ENCODE data around the gene UBE2Q1. TPM values are rescaled to one million over a fixed set of nuclear protein-coding genes. Genes with fewer than 3 reads are reported as not detected.
"Not testable (repeated sequence)": the region's sequence is repeated elsewhere in the genome, so short reads cannot be mapped to it uniquely, and the experiment has no call there.

UBE2Q1 gene
- total and polyA plus RNA-seq, 2 of the 4 experiments (the other 2 are of a cell fraction) = 20.6 to 24.7 TPM

DNA sequence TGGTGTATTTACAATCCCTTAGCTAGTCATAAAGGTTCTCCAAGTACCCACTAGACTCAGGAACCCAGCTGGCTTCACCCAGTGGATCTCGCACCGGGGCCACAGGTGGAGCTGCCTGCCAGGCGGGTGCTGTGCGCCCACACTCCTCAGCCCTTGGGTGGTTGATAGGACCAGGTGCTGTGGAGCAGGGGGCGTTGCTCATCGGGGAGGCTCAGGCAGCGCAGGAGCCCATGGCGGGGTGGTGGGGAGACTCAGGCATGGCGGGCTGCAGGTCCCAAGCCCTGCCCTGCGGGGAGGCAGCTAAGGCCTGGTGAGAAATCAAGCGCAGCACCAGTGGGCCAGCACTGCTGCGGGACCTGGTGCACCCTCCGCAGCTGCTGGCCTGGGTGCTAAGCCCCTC is 26.5 kb downstream of the UBE2Q1 start:
- H4K8ac ChIP-seq (ENCODE audit: low read depth in 2 of 2, low read length in 2 of 2); H3K14ac ChIP-seq (replicated peaks; ENCODE audit: low read depth, low read length); H3K27ac ChIP-seq (ENCODE audit: insufficient read depth, low read length); H3K23ac ChIP-seq (ENCODE audit: low read depth, low read length); H2AK5ac ChIP-seq (ENCODE audit: low read depth, low read length); H4K91ac ChIP-seq (ENCODE audit: insufficient read depth, low read depth, low read length); CTCF ChIA-PET; H3K9me1 ChIP-seq (ENCODE audit: insufficient read depth, low read length); H2AFZ ChIP-seq (replicated peaks; ENCODE audit: low read length, poor library complexity); H3K18ac ChIP-seq (ENCODE audit: low read depth, low read length); H3K4me2 ChIP-seq (ENCODE audit: low read depth, low read length); H3K79me1 ChIP-seq (ENCODE audit: low read depth in 1 of 2, low read length in 2 of 2); H3K9me3 ChIP-seq (ENCODE audit: control insufficient read depth, insufficient read depth, low read length); POLR2A ChIA-PET (ENCODE audit: unreplicated experiment); H3K4ac ChIP-seq (ENCODE audit: low read depth, low read length); intact Hi-C loops (cut with micrococcal nuclease); H2BK15ac ChIP-seq (ENCODE audit: low read depth, low read length); DNase-seq; H3K4me3 ChIP-seq (ENCODE audit: insufficient read depth, low read depth, low read length); H3K36me3 ChIP-seq (ENCODE audit: control insufficient read depth, insufficient read depth, low read length); in situ Hi-C loops (cut with MboI; ENCODE audit: low sequenced_read_pairs); H3K9ac ChIP-seq (ENCODE audit: low read depth, low read length); H2AK9ac ChIP-seq (replicated peaks; ENCODE audit: low read depth, low read length, poor library complexity); H3K56ac ChIP-seq (ENCODE audit: extremely low read depth, insufficient read depth, low read length); ATAC-seq (ENCODE audit: low read depth); H2BK120ac ChIP-seq (ENCODE audit: low read depth, low read length); dilution Hi-C loops (cut with HindIII; ENCODE audit: low sequenced_read_pairs, unreplicated experiment); H2BK20ac ChIP-seq (ENCODE audit: low read depth, low read length); H3K4me1 ChIP-seq (ENCODE audit: control insufficient read depth, insufficient read depth, low read length); H2BK5ac ChIP-seq (ENCODE audit: low read depth, low read length, poor library complexity, severe bottlenecking); H4K20me1 ChIP-seq (ENCODE audit: insufficient read depth, low read length); BruUV-seq (replicated peaks); H4K5ac ChIP-seq (ENCODE audit: low read depth, low read length): not testable (repeated sequence)
- WGBS, 2 experiments (ENCODE audit: extremely low coverage in 2 of 2, insufficient read length in 1 of 2) = 91% methylated on average over 7 of the region's 13 CpGs; no CpG with 5 or more reads in 1 of the 2 experiments
- peaks cover 21% of the 10 kb centered on the region for H3K27me3 ChIP-seq (ENCODE audit: control insufficient read depth, insufficient read depth, low read length)

Measured in IMR-90 (cell line).